Neural cell (in vitro differentiated cells): Measurements from ENCODE around the gene PFKFB3. TPM values are rescaled to one million over a fixed set of nuclear protein-coding genes. Genes with fewer than 3 reads are reported as not detected.

Source experiments
- H2AFZ ChIP-seq: fragments of 200-600, 300-800 bp; sonication (generic), shearing (Covaris generic); 2 replicates; pipeline ENCODE4 v1.6.0; 2014; ENCODE audit warnings: low read depth, mild to moderate bottlenecking, antibody characterized with exemption, low read length, moderate library complexity
- H3F3A ChIP-seq: fragments of 200-600 bp; shearing (Covaris generic); 2 replicates; pipeline ENCODE4 v1.6.1; 2016; ENCODE audit warnings: mild to moderate bottlenecking, moderate library complexity, mixed read lengths, antibody characterized with exemption, low read length; ENCODE audit not compliant: insufficient read depth, poor library complexity, severe bottlenecking
- H3K27ac ChIP-seq: fragments of 200-600, 300-800 bp; sonication (generic), shearing (Covaris generic); 2 replicates; pipeline ENCODE4 v1.5.1; 2014; ENCODE audit warnings: mild to moderate bottlenecking, low read length, moderate library complexity
- H3K27me3 ChIP-seq: fragments of 300-800, 200-600 bp; sonication (generic), shearing (Covaris generic); 2 replicates; pipeline ENCODE4 v1.6.0; 2014; ENCODE audit warnings: mild to moderate bottlenecking, low read depth, low read length, moderate library complexity; ENCODE audit not compliant: insufficient read depth
- H3K36me3 ChIP-seq: fragments of 300-800, 200-600 bp; sonication (generic), shearing (Covaris generic); 2 replicates; pipeline ENCODE4 v1.5.1; 2014; ENCODE audit warnings: mild to moderate bottlenecking, antibody characterized with exemption, low read length, moderate library complexity; ENCODE audit not compliant: insufficient read depth
- H3K4me2 ChIP-seq: fragments of 300-800, 200-600 bp; sonication (generic), shearing (Covaris generic); 2 replicates; pipeline ENCODE4 v1.6.0; 2014; ENCODE audit warnings: mild to moderate bottlenecking, low read length
- H3K4me3 ChIP-seq: fragments of 300-800, 200-600 bp; sonication (generic), shearing (Covaris generic); 2 replicates; pipeline ENCODE4 v1.5.1; 2014; ENCODE audit warnings: mild to moderate bottlenecking, low read length, moderate library complexity
- H3K79me2 ChIP-seq: fragments of 200-600 bp; shearing (Covaris generic); replicated peaks from 2 replicates; pipeline ENCODE4 v1.6.0; 2014; ENCODE audit warnings: mild to moderate bottlenecking, low read length, moderate library complexity; ENCODE audit not compliant: insufficient read depth
- H3K9ac ChIP-seq: fragments of 300-800, 200-600 bp; sonication (generic), shearing (Covaris generic); 2 replicates; pipeline ENCODE4 v1.6.1; 2016; ENCODE audit warnings: mild to moderate bottlenecking, low read length, mixed read lengths
- H3K9me2 ChIP-seq: fragments of 200-600 bp; shearing (Covaris generic); 2 replicates; pipeline ENCODE4 v1.6.1; 2016; ENCODE audit warnings: mild to moderate bottlenecking, low read length, mixed read lengths; ENCODE audit not compliant: insufficient read depth
- H3K9me3 ChIP-seq: fragments of 200-600, 300-800 bp; sonication (generic), shearing (Covaris generic); 2 replicates; pipeline ENCODE4 v1.6.1; 2016; ENCODE audit warnings: mild to moderate bottlenecking, mixed run types, low read length, moderate library complexity, mixed read lengths
- H4K20me1 ChIP-seq: fragments of 200-600 bp; shearing (Covaris generic); 2 replicates; pipeline ENCODE4 v1.6.1; 2016; ENCODE audit warnings: mild to moderate bottlenecking, mixed run types; ENCODE audit not compliant: insufficient read depth
- EP300 ChIP-seq: fragments of 450-650 bp; conservative IDR thresholded peaks from 2 replicates; pipeline ENCODE4 v1.6.1; 2014; ENCODE audit warnings: antibody characterized with exemption, mild to moderate bottlenecking, moderate library complexity; ENCODE audit not compliant: poor library complexity, severe bottlenecking
- EZH2 ChIP-seq: fragments of 200-600, 300-800 bp; shearing (Covaris generic), sonication (generic); IDR thresholded peaks from 2 replicates; pipeline ENCODE4 v1.6.1; 2014; ENCODE audit warnings: antibody characterized with exemption, low read length, borderline replicate concordance, mild to moderate bottlenecking; ENCODE audit not compliant: insufficient read depth, poor library complexity, severe bottlenecking
- MXI1 ChIP-seq: fragments of 450-650 bp; conservative IDR thresholded peaks from 2 replicates; pipeline ENCODE4 v1.6.1; 2014; ENCODE audit warnings: antibody characterized with exemption, mild to moderate bottlenecking; ENCODE audit not compliant: poor library complexity, severe bottlenecking
- POLR2AphosphoS5 ChIP-seq: IDR thresholded peaks from 2 replicates; pipeline ENCODE4 v1.6.1; 2012
- RAD21 ChIP-seq: fragments of 450-650 bp; conservative IDR thresholded peaks from 2 replicates; pipeline ENCODE4 v1.6.1; 2014; ENCODE audit warnings: antibody characterized with exemption, mild to moderate bottlenecking, moderate library complexity
- SMC3 ChIP-seq: fragments of 450-650 bp; conservative IDR thresholded peaks from 2 replicates; pipeline ENCODE4 v1.6.1; 2014; ENCODE audit warnings: antibody characterized with exemption, mild to moderate bottlenecking, moderate library complexity; ENCODE audit not compliant: poor library complexity
- TAF1 ChIP-seq: IDR thresholded peaks from 2 replicates; pipeline ENCODE4 v1.6.1; 2012; ENCODE audit warnings: low read depth
- polyA plus RNA-seq: library from polyadenylated mRNA; depleted of rRNA; stranded (reverse); fragments of >200 nt; gene quantifications from 2 replicates; pipeline ENCODE4 v1.2.3, GENCODE V29; 2014
- TF ChIP-seq, protein P1 (sequence below): fragments of 450-650 bp; IDR thresholded peaks from 2 replicates; pipeline ENCODE4 v1.5.1; 2014; ENCODE audit warnings: antibody characterized with exemption, mild to moderate bottlenecking, moderate library complexity; ENCODE audit not compliant: poor library complexity, severe bottlenecking
- TF ChIP-seq, protein P2 (sequence below): IDR thresholded peaks from 2 replicates; pipeline ENCODE4 v1.6.1; 2012; ENCODE audit warnings: borderline replicate concordance

The PFKFB3 gene
- polyA plus RNA-seq, 1 donor from 2014 or later: 33.4 TPM

DNA sequence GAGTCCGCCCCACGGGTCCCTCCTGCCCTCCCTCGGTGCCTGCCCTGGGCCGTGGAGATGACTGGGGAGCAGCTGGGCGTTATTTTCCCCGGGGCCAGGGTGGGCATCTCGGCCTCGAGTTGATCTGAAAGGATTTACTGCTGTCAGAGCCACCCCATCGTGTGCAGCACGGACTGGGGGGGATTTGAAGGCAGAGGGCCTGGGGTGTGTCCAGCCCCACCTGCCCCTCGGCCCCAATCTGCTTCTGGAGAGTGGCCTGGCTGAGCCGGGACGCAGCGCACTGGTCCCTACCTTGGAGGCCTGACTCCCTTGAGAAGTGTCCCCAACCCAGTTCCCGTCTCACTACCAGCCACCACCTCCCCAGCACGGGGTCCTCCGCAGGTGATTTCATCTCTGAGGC, 24.2 kb upstream of the PFKFB3 start:
- no peak overlapping the region for H3K27ac ChIP-seq
- H3K9me3 ChIP-seq: no peaks in the 10 kb centered on the region
- no peaks in the 10 kb centered on the region for H3K9me2 ChIP-seq
- H3K4me2 ChIP-seq: no peak overlapping the region
- no peaks in the 10 kb centered on the region for H3K79me2 ChIP-seq
- H4K20me1 ChIP-seq: no peaks in the 10 kb centered on the region
- H3F3A ChIP-seq: no peaks in the 10 kb centered on the region
- H2AFZ ChIP-seq: no peak overlapping the region
- no peak for TF ChIP-seq POLR2AphosphoS5
- no peak for TF ChIP-seq MXI1
- TF ChIP-seq, protein P1, sequence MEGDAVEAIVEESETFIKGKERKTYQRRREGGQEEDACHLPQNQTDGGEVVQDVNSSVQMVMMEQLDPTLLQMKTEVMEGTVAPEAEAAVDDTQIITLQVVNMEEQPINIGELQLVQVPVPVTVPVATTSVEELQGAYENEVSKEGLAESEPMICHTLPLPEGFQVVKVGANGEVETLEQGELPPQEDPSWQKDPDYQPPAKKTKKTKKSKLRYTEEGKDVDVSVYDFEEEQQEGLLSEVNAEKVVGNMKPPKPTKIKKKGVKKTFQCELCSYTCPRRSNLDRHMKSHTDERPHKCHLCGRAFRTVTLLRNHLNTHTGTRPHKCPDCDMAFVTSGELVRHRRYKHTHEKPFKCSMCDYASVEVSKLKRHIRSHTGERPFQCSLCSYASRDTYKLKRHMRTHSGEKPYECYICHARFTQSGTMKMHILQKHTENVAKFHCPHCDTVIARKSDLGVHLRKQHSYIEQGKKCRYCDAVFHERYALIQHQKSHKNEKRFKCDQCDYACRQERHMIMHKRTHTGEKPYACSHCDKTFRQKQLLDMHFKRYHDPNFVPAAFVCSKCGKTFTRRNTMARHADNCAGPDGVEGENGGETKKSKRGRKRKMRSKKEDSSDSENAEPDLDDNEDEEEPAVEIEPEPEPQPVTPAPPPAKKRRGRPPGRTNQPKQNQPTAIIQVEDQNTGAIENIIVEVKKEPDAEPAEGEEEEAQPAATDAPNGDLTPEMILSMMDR: no peak
- H3K36me3 ChIP-seq: no peaks in the 10 kb centered on the region
- no peak overlapping the region for H3K9ac ChIP-seq
- H3K27me3 ChIP-seq: no peaks in the 10 kb centered on the region
- H3K4me3 ChIP-seq: no peak overlapping the region

DNA sequence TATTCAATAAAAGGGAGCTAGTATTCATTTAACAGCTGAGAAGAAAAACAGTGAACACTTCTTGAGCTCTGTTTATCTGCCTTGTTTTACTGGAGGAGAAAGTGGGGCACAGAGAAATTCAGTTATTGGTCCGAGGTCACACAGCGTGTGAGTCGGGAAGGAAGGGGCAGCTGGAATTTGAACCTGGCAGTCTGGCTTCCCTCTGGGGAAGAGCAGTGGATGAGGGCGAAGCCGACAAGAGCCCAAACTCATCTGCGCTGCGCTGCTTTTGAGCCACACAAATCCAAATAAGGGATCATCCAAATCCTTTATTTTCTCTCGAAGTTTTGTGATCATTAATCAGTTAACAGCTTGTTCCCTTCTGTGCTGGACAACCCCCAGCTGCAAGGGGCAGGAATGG, 23.7 kb upstream of the PFKFB3 start:
- Histone ChIP-seq H3K79me2 (no peaks in the 10 kb centered on the region), H3K9ac (no peak overlapping the region), H3K4me3 (no peak overlapping the region), H2AFZ (no peak overlapping the region), H3K36me3 (no peaks in the 10 kb centered on the region), H3F3A (no peaks in the 10 kb centered on the region), H4K20me1 (no peaks in the 10 kb centered on the region), H3K9me2 (no peaks in the 10 kb centered on the region), H3K9me3 (no peaks in the 10 kb centered on the region), H3K27me3 (no peaks in the 10 kb centered on the region), H3K4me2 (no peak overlapping the region), H3K27ac (no peak overlapping the region)
- TF ChIP-seq MXI1 (no peak), TAF1 (no peak), POLR2AphosphoS5 (no peak), SMC3 (no peak), EZH2 (no peak), RAD21 (no peak), EP300 (no peak)
- TF ChIP-seq, protein P1: no peak
- TF ChIP-seq, protein P2, sequence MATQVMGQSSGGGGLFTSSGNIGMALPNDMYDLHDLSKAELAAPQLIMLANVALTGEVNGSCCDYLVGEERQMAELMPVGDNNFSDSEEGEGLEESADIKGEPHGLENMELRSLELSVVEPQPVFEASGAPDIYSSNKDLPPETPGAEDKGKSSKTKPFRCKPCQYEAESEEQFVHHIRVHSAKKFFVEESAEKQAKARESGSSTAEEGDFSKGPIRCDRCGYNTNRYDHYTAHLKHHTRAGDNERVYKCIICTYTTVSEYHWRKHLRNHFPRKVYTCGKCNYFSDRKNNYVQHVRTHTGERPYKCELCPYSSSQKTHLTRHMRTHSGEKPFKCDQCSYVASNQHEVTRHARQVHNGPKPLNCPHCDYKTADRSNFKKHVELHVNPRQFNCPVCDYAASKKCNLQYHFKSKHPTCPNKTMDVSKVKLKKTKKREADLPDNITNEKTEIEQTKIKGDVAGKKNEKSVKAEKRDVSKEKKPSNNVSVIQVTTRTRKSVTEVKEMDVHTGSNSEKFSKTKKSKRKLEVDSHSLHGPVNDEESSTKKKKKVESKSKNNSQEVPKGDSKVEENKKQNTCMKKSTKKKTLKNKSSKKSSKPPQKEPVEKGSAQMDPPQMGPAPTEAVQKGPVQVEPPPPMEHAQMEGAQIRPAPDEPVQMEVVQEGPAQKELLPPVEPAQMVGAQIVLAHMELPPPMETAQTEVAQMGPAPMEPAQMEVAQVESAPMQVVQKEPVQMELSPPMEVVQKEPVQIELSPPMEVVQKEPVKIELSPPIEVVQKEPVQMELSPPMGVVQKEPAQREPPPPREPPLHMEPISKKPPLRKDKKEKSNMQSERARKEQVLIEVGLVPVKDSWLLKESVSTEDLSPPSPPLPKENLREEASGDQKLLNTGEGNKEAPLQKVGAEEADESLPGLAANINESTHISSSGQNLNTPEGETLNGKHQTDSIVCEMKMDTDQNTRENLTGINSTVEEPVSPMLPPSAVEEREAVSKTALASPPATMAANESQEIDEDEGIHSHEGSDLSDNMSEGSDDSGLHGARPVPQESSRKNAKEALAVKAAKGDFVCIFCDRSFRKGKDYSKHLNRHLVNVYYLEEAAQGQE: no peak
